Bone marrow (tissue), 2 donors: ENCODE measurements around the gene SEMA4D.

Experiments
- DNase-seq, 2 donors: peaks; one replicate each; lab custom pipeline; 2025; lab: John Stamatoyannopoulos, UW

SEMA4D gene

GRCh38 chr9:89312222-89312571 lies 185.7 kb downstream of the SEMA4D start:
- DNase-seq, result no peak

GRCh38 chr9:89311346-89312221 lies 186.3 kb downstream of the SEMA4D start:
- no peak for DNase-seq
